GM21825 (cell line): Measurements from ENCODE around the gene REV3L.
"Not testable (repeated sequence)": the region's sequence is repeated elsewhere in the genome, so short reads cannot be mapped to it uniquely, and the experiment has no call there.

ENCODE experiments used
- ATAC-seq: cut with Tn5 transposase; IDR thresholded peaks from one replicate; pipeline ENCODE4 v1.9.1; 2021; ENCODE audit warnings: mild to moderate bottlenecking, moderate library complexity; ENCODE audit not compliant: unreplicated experiment

The REV3L gene

GRCh38 chr6:111494951-111495635, 12.1 kb upstream of the REV3L start:
- ATAC-seq = no peak

GRCh38 chr6:111492499-111492898, 9.5 kb upstream of the REV3L start:
- ATAC-seq = no peak

- no peak for ATAC-seq
Observed at GRCh38 chr6:111490067-111490466, 7.0 kb upstream of the REV3L start.

- peak; percentile 28 for ATAC-seq
Observed at GRCh38 chr6:111487661-111488060, 4.6 kb upstream of the REV3L start.

- ATAC-seq = no peak
Observed at GRCh38 chr6:111486921-111487320, 3.9 kb upstream of the REV3L start.

- no peak for ATAC-seq
Observed at GRCh38 chr6:111486475-111486874, 3.5 kb upstream of the REV3L start.

- ATAC-seq = no peak
Observed at GRCh38 chr6:111485342-111485741, 2.3 kb upstream of the REV3L start.

- no peak for ATAC-seq
Observed at GRCh38 chr6:111484633-111484930, 1.6 kb upstream of the REV3L start.

GRCh38 chr6:111483736-111484632, 966 bp upstream of the REV3L start:
- ATAC-seq = peak; percentile 45

GRCh38 chr6:111482188-111482958, 645 bp downstream of the REV3L start:
- peak; percentile 20 for ATAC-seq

- ATAC-seq = no peak
Observed at GRCh38 chr6:111481836-111482187, 1.2 kb downstream of the REV3L start.

- ATAC-seq = no peak
Observed at GRCh38 chr6:111480988-111481822, 1.8 kb downstream of the REV3L start.

GRCh38 chr6:111478749-111479148, 4.3 kb downstream of the REV3L start:
- ATAC-seq = peak; percentile 22

GRCh38 chr6:111478064-111478476, 4.9 kb downstream of the REV3L start:
- ATAC-seq = no peak

- peak; percentile 37 for ATAC-seq
Observed at GRCh38 chr6:111477481-111477938, 5.5 kb downstream of the REV3L start.

GRCh38 chr6:111476061-111476460, 7.0 kb downstream of the REV3L start:
- ATAC-seq = not testable (repeated sequence)

GRCh38 chr6:111474771-111475170, 8.2 kb downstream of the REV3L start:
- no peak for ATAC-seq

GRCh38 chr6:111474106-111474505, 8.9 kb downstream of the REV3L start:
- no peak for ATAC-seq

GRCh38 chr6:111472933-111473435, 10.0 kb downstream of the REV3L start:
- ATAC-seq = no peak

GRCh38 chr6:111471958-111472357, 11.1 kb downstream of the REV3L start:
- no peak for ATAC-seq
